ENCODE data around the gene SNX8. TPM values are rescaled to one million over a fixed set of nuclear protein-coding genes. Genes with fewer than 3 reads are reported as not detected.
A peak's percentile ranks its signal among the peaks of the same experiment; 100 is the strongest.

The SNX8 gene
- total and polyA plus RNA-seq, 8 donors, result 17.0 to 60.5 (median 27.4) TPM

GRCh38 chr7:2242541-2243429 is 71.5 kb downstream of the SNX8 start:
- DNase-seq (peak in 1 of 4 donors; percentile 49), ATAC-seq (peak; percentile 5)
- H3K4me3 ChIP-seq, result peak overlapping the region; percentile 97 to 98
- no peaks in the 10 kb centered on the region for H3K9me3 ChIP-seq
- intact Hi-C loops (cut with DNase I), result loop anchor here in 1 of 2 donors (10.0 kb wide), 2 partner anchors 72 to 102 kb away; partner anchors contain the start of gene SNX8
- peaks cover 14 to 41% of the 10 kb centered on the region in 2 donors for H3K4me1 ChIP-seq
- peaks cover 0 to 19% of the 10 kb centered on the region in 2 donors for H3K36me3 ChIP-seq
- H3K27me3 ChIP-seq, result no peaks in the 10 kb centered on the region
- TF ChIP-seq, protein P1, sequence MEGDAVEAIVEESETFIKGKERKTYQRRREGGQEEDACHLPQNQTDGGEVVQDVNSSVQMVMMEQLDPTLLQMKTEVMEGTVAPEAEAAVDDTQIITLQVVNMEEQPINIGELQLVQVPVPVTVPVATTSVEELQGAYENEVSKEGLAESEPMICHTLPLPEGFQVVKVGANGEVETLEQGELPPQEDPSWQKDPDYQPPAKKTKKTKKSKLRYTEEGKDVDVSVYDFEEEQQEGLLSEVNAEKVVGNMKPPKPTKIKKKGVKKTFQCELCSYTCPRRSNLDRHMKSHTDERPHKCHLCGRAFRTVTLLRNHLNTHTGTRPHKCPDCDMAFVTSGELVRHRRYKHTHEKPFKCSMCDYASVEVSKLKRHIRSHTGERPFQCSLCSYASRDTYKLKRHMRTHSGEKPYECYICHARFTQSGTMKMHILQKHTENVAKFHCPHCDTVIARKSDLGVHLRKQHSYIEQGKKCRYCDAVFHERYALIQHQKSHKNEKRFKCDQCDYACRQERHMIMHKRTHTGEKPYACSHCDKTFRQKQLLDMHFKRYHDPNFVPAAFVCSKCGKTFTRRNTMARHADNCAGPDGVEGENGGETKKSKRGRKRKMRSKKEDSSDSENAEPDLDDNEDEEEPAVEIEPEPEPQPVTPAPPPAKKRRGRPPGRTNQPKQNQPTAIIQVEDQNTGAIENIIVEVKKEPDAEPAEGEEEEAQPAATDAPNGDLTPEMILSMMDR (IDR thresholded peaks at IDR 0.05), result no peak
- H3K27ac ChIP-seq, result peak overlapping the region in 1 of 2 donors; percentile 77

GRCh38 chr7:2241580-2242540 is 72.4 kb downstream of the SNX8 start, which contains the start of the genes MRM2 and NUDT1:
TSS of gene MRM2 (minus strand) at chr7:2242205. CDS start at chr7:2242169, 36 bp downstream.
TSS of gene NUDT1 (plus strand) at chr7:2242226. CDS start at chr7:2244575, 2,349 bp downstream.
- peak within 1 kb of the TSS; percentile 97 to 98 for H3K4me3 ChIP-seq
- intact Hi-C loops (cut with DNase I), result loop anchor here in 1 of 2 donors (10.0 kb wide), 2 partner anchors 73 to 103 kb away; partner anchors contain the start of gene SNX8
- H3K27ac ChIP-seq, result peak within 1 kb of the TSS; percentile 44 to 77
- ATAC-seq, result peak; percentile 90
- peak; percentile 76 to 96 (median 84) for DNase-seq
- H3K9me3 ChIP-seq, result no peaks in the 10 kb centered on the region
- peaks cover 17 to 50% of the 10 kb centered on the region in 2 donors for H3K4me1 ChIP-seq
- peaks cover 0 to 26% of the 10 kb centered on the region in 2 donors for H3K36me3 ChIP-seq
- no peaks in the 10 kb centered on the region for H3K27me3 ChIP-seq
- TF ChIP-seq, protein P1 (IDR thresholded peaks at IDR 0.05), result no peak

DNA sequence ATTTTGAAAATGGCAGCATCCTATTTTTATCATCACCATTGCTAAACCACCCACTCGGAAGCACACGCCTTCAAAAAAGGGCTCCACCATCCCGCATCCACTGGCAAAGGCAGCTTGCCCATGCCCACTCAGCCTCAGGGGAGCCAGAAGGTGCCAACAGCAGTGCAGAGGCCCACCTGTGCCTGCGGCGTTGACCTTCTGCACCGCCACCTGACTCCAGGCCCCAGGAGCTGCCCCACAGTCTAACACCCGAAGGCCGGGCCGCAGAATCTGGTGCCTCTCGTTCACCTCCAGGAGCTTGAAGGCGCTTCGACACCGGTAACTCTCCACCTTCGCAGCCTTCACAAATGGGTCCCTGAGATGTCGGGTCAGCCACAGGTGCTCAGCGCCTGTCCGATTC is 75.0 kb downstream of the SNX8 start:
- Histone ChIP-seq H3K4me1 (peaks cover 17 to 43% of the 10 kb centered on the region in 2 donors), H3K9me3 (no peaks in the 10 kb centered on the region), H3K4me3 (no peak overlapping the region), H3K27ac (no peak overlapping the region), H3K36me3 (peaks cover 0 to 51% of the 10 kb centered on the region in 2 donors), H3K27me3 (no peaks in the 10 kb centered on the region)
- ATAC-seq, result no peak
- intact Hi-C loops (cut with DNase I), result no loop called here
- TF ChIP-seq, protein P1 (IDR thresholded peaks at IDR 0.05), result no peak
- no peak for DNase-seq

DNA sequence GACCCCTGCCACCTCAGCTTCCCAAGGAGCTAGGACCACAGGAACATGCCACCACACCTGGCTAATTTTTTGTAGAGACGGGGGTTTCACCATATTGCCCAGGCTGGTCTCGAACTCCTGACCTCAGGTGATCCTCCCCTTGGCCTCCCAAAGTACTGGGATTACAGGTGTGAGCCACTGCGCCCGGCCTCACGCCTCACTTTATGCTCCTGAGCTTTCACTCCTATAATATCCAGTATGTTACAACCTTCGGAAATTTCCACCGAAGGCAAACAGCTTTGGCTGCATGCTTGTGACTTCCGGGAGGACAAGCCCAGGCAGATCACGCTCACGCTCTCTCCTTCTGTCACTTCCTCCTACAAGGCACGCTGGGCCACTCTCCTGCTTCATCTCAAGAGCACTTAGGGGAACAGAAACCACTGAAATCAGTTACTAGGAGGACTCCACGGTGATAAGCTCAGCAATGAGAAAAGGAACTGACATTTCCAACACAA is 77.1 kb downstream of the SNX8 start:
- H3K27ac ChIP-seq, result peak overlapping the region; percentile 79 to 85
- no peaks in the 10 kb centered on the region for H3K9me3 ChIP-seq
- TF ChIP-seq, protein P1 (IDR thresholded peaks at IDR 0.05), result no peak
- H3K36me3 ChIP-seq, result peaks cover 0 to 55% of the 10 kb centered on the region in 2 donors
- DNase-seq (peak in 2 of 4 donors; percentile 30 to 90), ATAC-seq (peak; percentile 69)
- H3K4me3 ChIP-seq, result no peak overlapping the region
- intact Hi-C loops (cut with DNase I), result no loop called here
- H3K27me3 ChIP-seq, result no peaks in the 10 kb centered on the region
- peaks cover 10 to 32% of the 10 kb centered on the region in 2 donors for H3K4me1 ChIP-seq
